Fibroblast of lung (primary cell): ENCODE results near the gene VPS37C.
"Not testable (repeated sequence)": the region's sequence is repeated elsewhere in the genome, so short reads cannot be mapped to it uniquely, and the experiment has no call there.

Experiments used
- CTCF ChIP-seq, 2 donors: IDR thresholded peaks in 1 of 2; conservative IDR thresholded peaks in 1 of 2; 1 replicate in 1 of 2; 2 replicates in 1 of 2; pipeline ENCODE4 v1.5.1; 2011 to 2012; ENCODE audit warnings: low read length in 2 of 2, control low read depth in 1 of 2, inconsistent platforms in 1 of 2, low read depth in 1 of 2, mild to moderate bottlenecking in 1 of 2
- EZH2 ChIP-seq: IDR thresholded peaks from 2 replicates; pipeline ENCODE4 v1.5.1; 2012; ENCODE audit warnings: low read length, control low read depth, mild to moderate bottlenecking; ENCODE audit errors: missing control alignments

- not testable (repeated sequence) for TF ChIP-seq CTCF (conservative IDR thresholded peaks at IDR 0.05 in 1 of 2, IDR thresholded peaks at IDR 0.05 in 1 of 2; ENCODE audit: low read depth in 1 of 2, low read length in 2 of 2); EZH2
Measured at GRCh38 chr11:61207636-61208310, 46.5 kb upstream of the VPS37C start.
